Lower lobe of right lung (tissue), 2 donors: ENCODE measurements around the gene ATP7A. TPM values are rescaled to one million over a fixed set of nuclear protein-coding genes. Genes with fewer than 3 reads are reported as not detected.
"Not testable (repeated sequence)": the region's sequence is repeated elsewhere in the genome, so short reads cannot be mapped to it uniquely, and the experiment has no call there.

Source experiments
- ATAC-seq, 2 donors: fragments of 200-7000 bp; cut with Tn5 transposase; one replicate each; pipeline ENCODE4 v1.9.1; 2020 to 2022; ENCODE audit warnings: mild to moderate bottlenecking in 2 of 2, moderate library complexity in 2 of 2
- DNase-seq: peaks from one replicate; pipeline ENCODE4 v3.0.0-alpha.2; 2020
- H3K27ac ChIP-seq: fragments of 200-600 bp; one replicate; pipeline ENCODE4 v1.8.0; 2022
- H3K27me3 ChIP-seq: fragments of 200-600 bp; one replicate; pipeline ENCODE4 v1.8.0; 2022; ENCODE audit warnings: low read depth
- H3K36me3 ChIP-seq: fragments of 200-600 bp; one replicate; pipeline ENCODE4 v1.8.0; 2022; ENCODE audit warnings: mild to moderate bottlenecking
- H3K4me1 ChIP-seq: fragments of 200-600 bp; one replicate; pipeline ENCODE4 v1.8.0; 2022
- H3K4me3 ChIP-seq: fragments of 200-600 bp; one replicate; pipeline ENCODE4 v1.8.0; 2022; ENCODE audit warnings: mild to moderate bottlenecking
- H3K9me3 ChIP-seq: fragments of 200-600 bp; one replicate; pipeline ENCODE4 v1.8.0; 2022
- intact Hi-C: fragments of 100-400 bp; cut with DNase I; formaldehyde crosslinking; loops from one replicate; pipeline ENCODE4 v1.11.0; 2022
- total RNA-seq: library from RNA; stranded (reverse); fragmentation: NEBNext Ultra II Directional; extraction: Animal tissue kit (Norgen Biotek cat#: 25700); gene quantifications from one replicate; pipeline ENCODE4 v1.2.1, GENCODE V29; 2021
- TF ChIP-seq, protein P1 (sequence below): fragments of 200-600 bp; IDR thresholded peaks from one replicate; pipeline ENCODE4 v1.8.0; 2022; ENCODE audit warnings: antibody characterized with exemption, mild to moderate bottlenecking
- donor health status: DM: no; HTN: yes; CAD: no; lungs with severe emphysema.

The ATP7A gene
- total RNA-seq, 1 donor from 2014 or later: 17.8 TPM

DNA sequence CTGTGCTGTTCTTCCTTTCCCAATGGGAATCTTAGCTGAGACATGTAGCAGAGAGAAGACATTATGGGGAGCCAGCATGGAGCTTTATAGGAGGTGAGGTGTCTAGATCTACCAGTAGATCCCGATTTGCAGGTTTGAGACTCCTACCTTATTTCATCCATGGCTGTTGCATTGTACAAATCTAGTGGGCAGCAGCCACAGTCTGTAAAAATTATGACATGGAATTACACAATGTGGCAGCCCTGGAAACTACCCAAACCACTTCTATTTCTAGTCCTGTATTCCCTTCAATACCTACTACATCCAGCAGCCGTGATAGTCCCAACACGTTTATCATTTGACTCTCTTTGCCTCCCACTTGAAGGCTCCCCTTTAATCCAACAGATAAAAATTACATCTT, 8.1 kb downstream of the ATP7A start:
- intact Hi-C loops: loop anchor here (10.0 kb wide), 1 partner anchor 106 kb away; no protein-coding TSS in a partner anchor
- DNase-seq: no peak
- no peaks in the 10 kb centered on the region for H3K9me3 ChIP-seq

DNA sequence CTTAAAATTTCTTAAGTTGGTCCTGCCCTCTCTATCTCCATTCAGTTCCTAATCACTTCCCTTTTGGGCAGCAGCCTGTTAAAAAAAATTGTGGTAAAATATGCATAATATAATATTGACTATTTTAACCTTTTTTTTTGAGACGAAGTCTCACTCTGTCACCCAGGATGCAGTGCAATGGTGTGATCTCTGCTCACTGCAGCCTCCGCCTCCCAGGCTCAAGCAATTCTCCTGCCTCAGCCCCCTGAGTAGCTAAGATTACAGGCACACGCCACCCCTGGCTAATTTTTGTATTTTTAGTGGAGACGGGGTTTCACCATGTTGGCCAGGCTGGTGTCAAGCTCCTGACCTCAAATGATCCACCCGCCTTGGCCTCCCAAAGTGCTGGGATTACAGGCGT, 8.9 kb downstream of the ATP7A start:
- DNase-seq, H3K9me3 ChIP-seq, ATAC-seq, H3K27me3 ChIP-seq, H3K4me3 ChIP-seq, H3K36me3 ChIP-seq, H3K27ac ChIP-seq: not testable (repeated sequence)
- intact Hi-C loops: loop anchor here (10.0 kb wide), 1 partner anchor 105 kb away; no protein-coding TSS in a partner anchor
- H3K4me1 ChIP-seq: peaks cover 15% of the 10 kb centered on the region

More for the DNA sequence above, 8.1 kb downstream of the ATP7A start:
- H3K4me1 ChIP-seq: peaks cover 15% of the 10 kb centered on the region
- no peaks in the 10 kb centered on the region for H3K27me3 ChIP-seq
- no peaks in the 10 kb centered on the region for H3K36me3 ChIP-seq
- TF ChIP-seq, protein P1, sequence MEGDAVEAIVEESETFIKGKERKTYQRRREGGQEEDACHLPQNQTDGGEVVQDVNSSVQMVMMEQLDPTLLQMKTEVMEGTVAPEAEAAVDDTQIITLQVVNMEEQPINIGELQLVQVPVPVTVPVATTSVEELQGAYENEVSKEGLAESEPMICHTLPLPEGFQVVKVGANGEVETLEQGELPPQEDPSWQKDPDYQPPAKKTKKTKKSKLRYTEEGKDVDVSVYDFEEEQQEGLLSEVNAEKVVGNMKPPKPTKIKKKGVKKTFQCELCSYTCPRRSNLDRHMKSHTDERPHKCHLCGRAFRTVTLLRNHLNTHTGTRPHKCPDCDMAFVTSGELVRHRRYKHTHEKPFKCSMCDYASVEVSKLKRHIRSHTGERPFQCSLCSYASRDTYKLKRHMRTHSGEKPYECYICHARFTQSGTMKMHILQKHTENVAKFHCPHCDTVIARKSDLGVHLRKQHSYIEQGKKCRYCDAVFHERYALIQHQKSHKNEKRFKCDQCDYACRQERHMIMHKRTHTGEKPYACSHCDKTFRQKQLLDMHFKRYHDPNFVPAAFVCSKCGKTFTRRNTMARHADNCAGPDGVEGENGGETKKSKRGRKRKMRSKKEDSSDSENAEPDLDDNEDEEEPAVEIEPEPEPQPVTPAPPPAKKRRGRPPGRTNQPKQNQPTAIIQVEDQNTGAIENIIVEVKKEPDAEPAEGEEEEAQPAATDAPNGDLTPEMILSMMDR: no peak
- no peak overlapping the region for H3K4me3 ChIP-seq
- no peak overlapping the region for H3K27ac ChIP-seq
- peak in 1 of 2 donors; percentile 68 for ATAC-seq

DNA sequence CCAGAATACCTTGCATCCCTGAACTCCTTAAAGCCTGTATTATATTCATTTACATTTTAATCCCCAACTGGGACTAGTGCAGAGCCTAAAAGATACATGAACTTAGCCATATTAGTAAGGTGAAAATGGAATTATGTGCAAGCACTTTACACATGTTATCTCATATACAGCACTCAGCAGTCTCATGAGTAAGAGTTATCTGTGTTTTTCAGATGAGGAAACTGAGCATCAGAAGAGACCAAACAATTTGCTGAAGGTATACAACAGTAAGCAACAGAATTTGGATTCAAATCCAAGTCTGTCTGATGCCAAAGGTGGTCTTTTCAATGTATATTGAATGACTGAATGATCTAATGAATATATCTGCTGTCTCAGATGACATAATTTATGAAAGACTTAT, 12.3 kb downstream of the ATP7A start:
- H3K4me3 ChIP-seq: no peak overlapping the region
- intact Hi-C loops: no loop called here
- no peaks in the 10 kb centered on the region for H3K9me3 ChIP-seq
- no peaks in the 10 kb centered on the region for H3K36me3 ChIP-seq
- DNase-seq: no peak
- TF ChIP-seq, protein P1: no peak
- no peak overlapping the region for H3K27ac ChIP-seq
- ATAC-seq: no peak
- no peaks in the 10 kb centered on the region for H3K27me3 ChIP-seq
- H3K4me1 ChIP-seq: peaks cover 11% of the 10 kb centered on the region

DNA sequence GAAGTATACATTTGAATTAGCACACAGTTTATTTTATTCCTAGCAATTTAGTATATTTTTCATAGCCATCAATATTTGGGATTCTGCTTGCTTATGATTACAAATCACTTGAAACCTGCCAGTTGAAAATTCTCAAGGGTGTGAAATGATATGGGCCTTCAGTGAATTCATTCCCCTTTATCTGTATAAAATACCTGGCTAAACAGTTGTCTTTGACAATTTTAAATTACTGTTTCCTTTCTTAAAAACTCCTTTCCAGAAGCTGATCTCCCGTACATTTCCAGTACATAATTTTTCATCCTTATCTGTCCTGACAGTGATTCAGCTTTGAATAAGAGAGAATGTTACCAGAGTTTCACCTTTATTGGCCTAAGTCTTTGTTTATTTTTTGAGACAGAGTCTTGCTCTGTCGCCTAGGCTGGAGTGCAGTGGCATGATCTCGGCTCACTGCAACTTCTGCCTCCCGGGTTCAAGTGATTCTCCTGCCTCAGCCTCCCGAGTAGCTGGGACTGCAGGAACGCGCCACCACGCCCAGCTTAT, 13.9 kb downstream of the ATP7A start:
- H3K36me3 ChIP-seq: no peaks in the 10 kb centered on the region
- no peak overlapping the region for H3K27ac ChIP-seq
- ATAC-seq (no peak), DNase-seq (no peak)
- no peaks in the 10 kb centered on the region for H3K27me3 ChIP-seq
- TF ChIP-seq, protein P1: no peak
- H3K4me1 ChIP-seq: no peaks in the 10 kb centered on the region
- no peak overlapping the region for H3K4me3 ChIP-seq
- H3K9me3 ChIP-seq: no peaks in the 10 kb centered on the region
- intact Hi-C loops: no loop called here

DNA sequence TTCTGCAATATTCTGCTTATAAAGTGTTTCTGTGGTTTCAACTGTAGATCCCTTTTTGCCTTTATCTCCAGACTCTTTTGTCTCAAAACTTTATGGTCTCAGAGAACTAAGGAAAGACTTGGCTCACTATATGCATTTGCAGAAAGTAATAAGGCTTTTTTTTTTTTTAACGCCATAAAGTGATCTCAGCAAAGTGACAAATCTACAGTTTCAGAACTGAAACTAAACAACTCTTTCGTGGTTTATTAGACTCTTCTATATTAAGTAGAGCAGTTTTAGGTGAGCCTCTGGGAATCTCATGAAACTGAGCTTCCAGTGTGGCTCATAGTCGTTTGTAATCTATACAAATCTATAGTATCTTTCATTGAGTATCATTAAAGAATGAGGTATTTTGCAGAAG, 15.3 kb downstream of the ATP7A start:
- ATAC-seq (no peak), DNase-seq (no peak)
- H3K4me3 ChIP-seq: no peak overlapping the region
- H3K27ac ChIP-seq: no peak overlapping the region
- TF ChIP-seq, protein P1: no peak
- H3K4me1 ChIP-seq: no peaks in the 10 kb centered on the region
- intact Hi-C loops: no loop called here
- no peaks in the 10 kb centered on the region for H3K27me3 ChIP-seq
- H3K9me3 ChIP-seq: no peaks in the 10 kb centered on the region
- no peaks in the 10 kb centered on the region for H3K36me3 ChIP-seq

DNA sequence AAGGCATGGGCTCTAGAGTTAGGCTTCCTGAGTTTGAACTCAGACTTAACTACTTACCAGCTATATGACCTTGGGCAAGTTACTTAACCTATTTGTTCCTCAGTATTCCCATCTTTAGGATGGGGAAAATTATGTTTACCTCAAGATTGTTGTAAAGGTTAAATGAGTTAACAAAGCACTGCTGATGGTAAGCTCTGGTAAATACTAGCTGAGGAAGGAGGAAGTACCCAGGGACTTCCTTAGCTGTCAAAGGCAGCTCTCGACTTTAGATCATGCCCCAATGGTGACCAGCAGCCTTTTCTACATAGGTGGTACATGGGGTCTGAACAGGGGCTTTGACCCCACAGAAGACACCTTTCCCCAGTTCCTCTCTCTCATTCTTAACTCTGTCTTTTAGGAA, 20.1 kb downstream of the ATP7A start:
- H3K27me3 ChIP-seq: no peaks in the 10 kb centered on the region
- intact Hi-C loops: no loop called here

More for the DNA sequence above, 20.1 kb downstream of the ATP7A start:
- H3K36me3 ChIP-seq: no peaks in the 10 kb centered on the region
- no peak for ATAC-seq
- no peak overlapping the region for H3K4me3 ChIP-seq
- H3K4me1 ChIP-seq: no peaks in the 10 kb centered on the region
- TF ChIP-seq, protein P1: no peak
- no peak overlapping the region for H3K27ac ChIP-seq
- DNase-seq: no peak
- H3K9me3 ChIP-seq: no peaks in the 10 kb centered on the region
